Measurements from ENCODE around the gene PRAMEF14. TPM values are rescaled to one million over a fixed set of nuclear protein-coding genes. Genes with fewer than 3 reads are reported as not detected.

The PRAMEF14 gene
- total RNA-seq, 1 experiment from 2014 or later = not detected

Other genes with a start within 250 kb of the PRAMEF14 start
- gene HNRNPCL2, start 230.3 kb downstream of the PRAMEF14 start, total RNA-seq (2014; rRNA removed) = not detected in 2 replicates
- gene PRAMEF26, start 191.1 kb downstream of the PRAMEF14 start, total RNA-seq (2014; rRNA removed) = not detected in 2 replicates
- not detected in 2 replicates for gene HNRNPCL4, start 181.5 kb downstream of the PRAMEF14 start, total RNA-seq (2014; rRNA removed)
- not detected in 2 replicates for gene PRAMEF9, start 175.3 kb downstream of the PRAMEF14 start, total RNA-seq (2014; rRNA removed)
- not detected in 2 replicates for gene PRAMEF13, start 145.7 kb downstream of the PRAMEF14 start, total RNA-seq (2014; rRNA removed)
- not detected in 2 replicates for gene PRAMEF18, start 121.0 kb downstream of the PRAMEF14 start, total RNA-seq (2014; rRNA removed)
- gene PRAMEF5, start 92.9 kb downstream of the PRAMEF14 start, total RNA-seq (2014; rRNA removed) = not detected in 2 replicates
- gene PRAMEF8, start 62.0 kb downstream of the PRAMEF14 start, total RNA-seq (2014; rRNA removed) = not detected in 2 replicates
- not detected in 2 replicates for gene PRAMEF33, start 43.6 kb downstream of the PRAMEF14 start, total RNA-seq (2014; rRNA removed)
- gene PRAMEF15, start 31.6 kb downstream of the PRAMEF14 start, total RNA-seq (2014; rRNA removed) = not detected in 2 replicates
- gene PRAMEF19, start 24.8 kb upstream of the PRAMEF14 start, total RNA-seq (2014; rRNA removed) = not detected in 2 replicates
- not detected in 2 replicates for gene PRAMEF17, start 42.5 kb upstream of the PRAMEF14 start, total RNA-seq (2014; rRNA removed)
- gene PRAMEF20, start 63.3 kb upstream of the PRAMEF14 start, total RNA-seq (2014; rRNA removed) = not detected in 2 replicates
- not detected in 2 replicates for gene LRRC38, start 166.9 kb upstream of the PRAMEF14 start, total RNA-seq (2014; rRNA removed)
- 0.86 TPM in 1 of 2 replicates, not detected in the other for gene PDPN, start 236.7 kb upstream of the PRAMEF14 start, total RNA-seq (2014; rRNA removed)